HUES64 (cell line): ENCODE results near the gene ANO10.
"Not testable (repeated sequence)": the region's sequence is repeated elsewhere in the genome, so short reads cannot be mapped to it uniquely, and the experiment has no call there.

Source experiments
- H3K27ac ChIP-seq: 2 replicates; pipeline ENCODE4 v1.7.0; 2013; ENCODE audit warnings: low read depth, low read length, inconsistent platforms
- H3K27me3 ChIP-seq: 2 replicates; pipeline ENCODE4 v1.6.1; 2013; ENCODE audit warnings: mild to moderate bottlenecking, low read length; ENCODE audit not compliant: insufficient read depth
- H3K36me3 ChIP-seq: 2 replicates; pipeline ENCODE4 v1.6.1; 2013; ENCODE audit warnings: mild to moderate bottlenecking, low read length; ENCODE audit not compliant: insufficient read depth
- H3K4me1 ChIP-seq: 2 replicates; pipeline ENCODE4 v1.6.1; 2013; ENCODE audit warnings: mild to moderate bottlenecking, low read length, moderate library complexity; ENCODE audit not compliant: insufficient read depth
- H3K4me3 ChIP-seq: 2 replicates; pipeline ENCODE4 v1.5.1; 2013; ENCODE audit warnings: mild to moderate bottlenecking, low read length, moderate library complexity
- H3K9ac ChIP-seq: 2 replicates; pipeline ENCODE4 v1.6.1; 2013; ENCODE audit warnings: mild to moderate bottlenecking, low read depth, low read length
- H3K9me3 ChIP-seq: 2 replicates; pipeline ENCODE4 v1.6.1; 2013; ENCODE audit warnings: low read depth, low read length; ENCODE audit not compliant: insufficient read depth
- WGBS: fragments of 150-250, 120-280 bp; methylation state at CpG from one replicate; pipeline ENCODE4 v1.1.7; 2013; ENCODE audit warnings: missing lambda C conversion rate; 5-methylcytosine and 5-hydroxymethylcytosine counted together

Gene ANO10

GRCh38 chr3:43599959-43600358, 21.9 kb downstream of the ANO10 start:
- not testable (repeated sequence) for H3K4me3 ChIP-seq, H3K9ac ChIP-seq, H3K9me3 ChIP-seq, H3K27ac ChIP-seq, H3K4me1 ChIP-seq, H3K27me3 ChIP-seq
- 92% methylated on average over 2 of the region's 2 CpGs for WGBS
- H3K36me3 ChIP-seq = peaks cover 34% of the 10 kb centered on the region

- Histone ChIP-seq H3K36me3 (peaks cover 18% of the 10 kb centered on the region), H3K4me3 (no peak overlapping the region), H3K27ac (no peak overlapping the region), H3K27me3 (no peaks in the 10 kb centered on the region), H3K9ac (no peak overlapping the region), H3K4me1 (no peaks in the 10 kb centered on the region), H3K9me3 (no peaks in the 10 kb centered on the region)
Measured at GRCh38 chr3:43597961-43598360, 23.9 kb downstream of the ANO10 start.

GRCh38 chr3:43596178-43596577, 25.6 kb downstream of the ANO10 start:
- H3K4me3 ChIP-seq, H3K4me1 ChIP-seq, H3K9me3 ChIP-seq, H3K27me3 ChIP-seq, H3K27ac ChIP-seq, H3K9ac ChIP-seq: not testable (repeated sequence)
- WGBS = no CpG with 5 or more reads among the region's 3 CpGs
- peaks cover 22% of the 10 kb centered on the region for H3K36me3 ChIP-seq

- peaks cover 18% of the 10 kb centered on the region for H3K9me3 ChIP-seq
- H3K4me1 ChIP-seq, H3K27ac ChIP-seq, H3K27me3 ChIP-seq, H3K9ac ChIP-seq, H3K4me3 ChIP-seq: not testable (repeated sequence)
- peaks cover 28% of the 10 kb centered on the region for H3K36me3 ChIP-seq
- WGBS = 100% methylated on average over 1 of the region's 3 CpGs
Measured at GRCh38 chr3:43595280-43595679, 26.5 kb downstream of the ANO10 start.

DNA sequence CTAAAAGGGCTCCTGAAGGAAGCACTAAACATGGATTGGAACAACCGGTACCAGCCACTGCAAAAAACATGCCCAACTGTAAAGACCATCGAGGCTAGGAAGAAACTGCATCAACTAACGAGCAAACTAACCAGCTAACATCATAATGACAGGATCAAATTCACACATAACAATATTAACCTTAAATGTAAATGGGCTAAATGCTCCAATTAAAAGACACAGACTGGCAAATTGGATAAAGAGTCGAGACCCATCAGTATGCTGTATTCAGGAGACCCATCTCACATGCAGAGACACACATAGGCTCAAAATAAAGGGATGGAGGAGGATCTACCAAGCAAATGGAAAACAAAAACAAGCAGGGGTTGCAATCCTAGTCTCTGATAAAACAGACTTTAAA, 28.2 kb downstream of the ANO10 start:
- Histone ChIP-seq H3K9me3 (peaks cover 19% of the 10 kb centered on the region), H3K36me3 (peaks cover 32% of the 10 kb centered on the region)
- H3K9ac ChIP-seq, H3K27me3 ChIP-seq, H3K4me3 ChIP-seq, H3K27ac ChIP-seq, H3K4me1 ChIP-seq: not testable (repeated sequence)
- WGBS = 89% methylated on average over 2 of the region's 4 CpGs

DNA sequence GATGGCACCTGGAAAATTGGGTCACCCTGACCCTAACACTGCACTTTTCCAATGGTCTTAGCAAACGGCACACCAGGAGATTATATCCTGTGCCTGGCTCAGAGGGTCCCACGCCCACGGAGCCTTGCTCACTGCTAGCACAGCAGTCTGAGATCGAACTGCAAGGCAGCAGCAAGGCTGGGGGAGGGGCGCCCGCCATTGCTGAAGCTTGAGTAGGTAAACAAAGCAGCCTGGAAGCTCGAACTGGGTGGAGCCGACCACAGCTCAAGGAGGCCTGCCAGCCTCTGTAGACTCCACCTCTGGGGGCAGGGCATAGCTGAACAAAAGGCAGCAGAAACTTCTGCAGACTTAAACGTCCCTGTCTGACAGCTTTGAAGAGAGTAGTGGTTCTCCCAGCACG, 29.9 kb downstream of the ANO10 start:
- H3K9ac ChIP-seq = not testable (repeated sequence)

GRCh38 chr3:43587303-43587702, 34.5 kb downstream of the ANO10 start:
- peaks cover 19% of the 10 kb centered on the region for H3K36me3 ChIP-seq
- no peak overlapping the region for H3K9ac ChIP-seq
- no peaks in the 10 kb centered on the region for H3K27me3 ChIP-seq
- peaks cover 18% of the 10 kb centered on the region for H3K9me3 ChIP-seq
- H3K4me3 ChIP-seq = no peak overlapping the region
- H3K4me1 ChIP-seq = 0 out of 2 replicates have a peak, but pooled peaks cover 12% of the 10 kb centered on the region
- H3K27ac ChIP-seq = no peak overlapping the region
- 97% methylated on average over 3 of the region's 3 CpGs for WGBS

More for the DNA sequence above, 29.9 kb downstream of the ANO10 start:
- Histone ChIP-seq H3K36me3 (peaks cover 23% of the 10 kb centered on the region), H3K9me3 (peaks cover 19% of the 10 kb centered on the region)
- H3K27me3 ChIP-seq, H3K27ac ChIP-seq, H3K4me1 ChIP-seq, H3K4me3 ChIP-seq: not testable (repeated sequence)
- 94% methylated on average over 10 of the region's 10 CpGs for WGBS

- H3K4me3 ChIP-seq = no peak overlapping the region
- 0 out of 2 replicates have a peak, but pooled peaks cover 12% of the 10 kb centered on the region for H3K4me1 ChIP-seq
- no peaks in the 10 kb centered on the region for H3K27me3 ChIP-seq
- H3K27ac ChIP-seq = no peak overlapping the region
- H3K9ac ChIP-seq = no peak overlapping the region
- no peaks in the 10 kb centered on the region for H3K9me3 ChIP-seq
- WGBS = 95% methylated on average over 14 of the region's 14 CpGs
- H3K36me3 ChIP-seq = 0 out of 2 replicates have a peak, but pooled peaks cover 3% of the 10 kb centered on the region
Measured at GRCh38 chr3:43584043-43584826, 37.6 kb downstream of the ANO10 start.

GRCh38 chr3:43583481-43583880, 38.3 kb downstream of the ANO10 start:
- Histone ChIP-seq H3K9ac (no peak overlapping the region), H3K27ac (no peak overlapping the region), H3K9me3 (no peaks in the 10 kb centered on the region), H3K4me1 (0 out of 2 replicates have a peak, but pooled peaks cover 12% of the 10 kb centered on the region), H3K27me3 (no peaks in the 10 kb centered on the region), H3K36me3 (no peaks in the 10 kb centered on the region), H3K4me3 (no peak overlapping the region)
- 95% methylated on average over 4 of the region's 4 CpGs for WGBS

- H3K4me3 ChIP-seq = no peak overlapping the region
- no peaks in the 10 kb centered on the region for H3K36me3 ChIP-seq
- no peaks in the 10 kb centered on the region for H3K27me3 ChIP-seq
- no peaks in the 10 kb centered on the region for H3K9me3 ChIP-seq
- no peak overlapping the region for H3K27ac ChIP-seq
- 88% methylated on average over 1 of the region's 1 CpG for WGBS
- 0 out of 2 replicates have a peak, but pooled peaks cover 12% of the 10 kb centered on the region for H3K4me1 ChIP-seq
- H3K9ac ChIP-seq = no peak overlapping the region
Measured at GRCh38 chr3:43582866-43583265, 38.9 kb downstream of the ANO10 start.

GRCh38 chr3:43581343-43581742, 40.5 kb downstream of the ANO10 start:
- WGBS = 70% methylated on average over 1 of the region's 2 CpGs
- Histone ChIP-seq H3K4me1 (0 out of 2 replicates have a peak, but pooled peaks cover 12% of the 10 kb centered on the region), H3K36me3 (peaks cover 6% of the 10 kb centered on the region; the same call in 1 of the 2 replicates), H3K9ac (no peak overlapping the region), H3K9me3 (no peaks in the 10 kb centered on the region), H3K27me3 (no peaks in the 10 kb centered on the region), H3K27ac (no peak overlapping the region), H3K4me3 (no peak overlapping the region)
